Mesenteric fat pad (tissue), 1 donor: ENCODE results near the gene SLC26A5. TPM values are rescaled to one million over a fixed set of nuclear protein-coding genes. Genes with fewer than 3 reads are reported as not detected.
"Not testable (repeated sequence)": the region's sequence is repeated elsewhere in the genome, so short reads cannot be mapped to it uniquely, and the experiment has no call there.

Experiments
- DNase-seq: peaks from one replicate; pipeline ENCODE4 v3.0.0-alpha.2; 2020; ENCODE audit warnings: low spot score
- long read RNA-seq: library from polyadenylated mRNA; unstranded; transcript quantifications from one replicate; pipeline ENCODE4 v2.0.0, GENCODE V29; 2020
- total RNA-seq: library from RNA; stranded (reverse); fragmentation: NEBNext Ultra II Directional; extraction: Animal tissue kit (Norgen Biotek cat#: 25700); gene quantifications from one replicate; pipeline ENCODE4 v1.2.1, GENCODE V29; 2021
- donor health status: DM: yes; HTN: yes; CAD: no.

Gene SLC26A5, protein sequence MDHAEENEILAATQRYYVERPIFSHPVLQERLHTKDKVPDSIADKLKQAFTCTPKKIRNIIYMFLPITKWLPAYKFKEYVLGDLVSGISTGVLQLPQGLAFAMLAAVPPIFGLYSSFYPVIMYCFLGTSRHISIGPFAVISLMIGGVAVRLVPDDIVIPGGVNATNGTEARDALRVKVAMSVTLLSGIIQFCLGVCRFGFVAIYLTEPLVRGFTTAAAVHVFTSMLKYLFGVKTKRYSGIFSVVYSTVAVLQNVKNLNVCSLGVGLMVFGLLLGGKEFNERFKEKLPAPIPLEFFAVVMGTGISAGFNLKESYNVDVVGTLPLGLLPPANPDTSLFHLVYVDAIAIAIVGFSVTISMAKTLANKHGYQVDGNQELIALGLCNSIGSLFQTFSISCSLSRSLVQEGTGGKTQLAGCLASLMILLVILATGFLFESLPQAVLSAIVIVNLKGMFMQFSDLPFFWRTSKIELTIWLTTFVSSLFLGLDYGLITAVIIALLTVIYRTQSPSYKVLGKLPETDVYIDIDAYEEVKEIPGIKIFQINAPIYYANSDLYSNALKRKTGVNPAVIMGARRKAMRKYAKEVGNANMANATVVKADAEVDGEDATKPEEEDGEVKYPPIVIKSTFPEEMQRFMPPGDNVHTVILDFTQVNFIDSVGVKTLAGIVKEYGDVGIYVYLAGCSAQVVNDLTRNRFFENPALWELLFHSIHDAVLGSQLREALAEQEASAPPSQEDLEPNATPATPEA
- 0.19 TPM for total RNA-seq
- long read RNA-seq, partial matches to known transcripts: 1 of 1 reads
- long read RNA-seq, other reads (novel, unspliced or antisense): 0 of 1 reads

DNA sequence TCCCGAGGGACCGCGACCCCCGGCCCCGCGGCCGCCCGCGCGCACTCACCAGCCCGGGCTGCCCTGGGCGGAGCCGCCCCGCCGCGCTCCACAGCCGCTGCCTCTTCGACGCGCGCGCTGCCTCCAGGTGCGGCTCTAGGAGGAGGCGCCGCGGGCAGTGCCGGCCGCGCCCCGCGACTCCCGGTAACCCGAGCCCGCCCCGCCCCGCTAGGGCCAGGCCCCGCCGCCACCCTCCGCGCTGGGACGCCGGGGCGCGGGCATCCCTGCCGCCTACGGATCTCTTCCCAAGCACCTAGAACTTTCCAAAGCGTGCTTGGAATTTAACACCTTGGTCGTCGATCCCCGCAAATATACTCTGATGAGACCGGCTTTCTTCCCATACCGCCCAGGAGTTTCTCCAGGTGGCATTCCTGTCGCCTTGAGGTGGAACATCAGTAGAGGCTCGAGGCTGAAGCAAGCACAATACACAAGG lies at the start of gene SLC26A5:
TSS of gene SLC26A5 (minus strand) at position 159 of the 472 bp plus-strand sequence. CDS start 24,693 bp downstream, outside the sequence.
- no peak for DNase-seq

DNA sequence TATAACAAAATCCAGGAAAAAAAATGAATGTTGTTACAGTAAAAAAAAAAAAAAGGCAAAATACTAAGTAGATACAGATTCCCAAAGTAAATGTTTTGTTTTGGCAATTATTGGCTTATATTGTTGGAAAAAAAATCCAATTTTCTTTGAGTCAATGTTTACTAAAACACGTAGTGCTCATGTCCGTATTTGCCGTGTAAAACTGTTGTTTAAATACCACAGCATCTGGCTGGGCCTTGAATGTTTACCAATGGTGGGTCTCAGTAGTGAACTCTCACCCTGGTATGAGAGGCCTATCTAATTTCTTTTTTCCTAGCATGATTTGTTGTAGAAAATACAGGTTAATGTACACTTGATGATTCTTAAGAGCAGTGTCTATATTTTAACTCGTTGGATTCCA lies 41.4 kb upstream of the SLC26A5 start:
- DNase-seq: no peak

DNA sequence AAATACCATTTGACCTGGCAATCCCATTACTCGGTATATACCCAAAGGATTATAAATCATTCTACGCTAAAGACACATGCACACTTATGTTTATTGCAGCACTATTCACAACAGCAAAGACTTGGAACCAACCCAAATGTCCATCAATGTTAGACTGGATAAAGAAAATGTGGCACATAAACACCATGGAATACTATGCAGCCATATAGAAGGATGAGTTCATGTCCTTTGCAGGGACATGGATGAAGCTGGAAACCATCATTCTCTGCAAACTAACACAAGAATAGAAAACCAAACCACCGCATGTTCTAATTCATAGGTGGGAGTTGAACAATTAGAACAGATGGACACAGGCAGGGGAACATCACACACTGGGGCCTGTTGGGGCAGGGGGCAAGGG lies 40.9 kb upstream of the SLC26A5 start:
- not testable (repeated sequence) for DNase-seq

DNA sequence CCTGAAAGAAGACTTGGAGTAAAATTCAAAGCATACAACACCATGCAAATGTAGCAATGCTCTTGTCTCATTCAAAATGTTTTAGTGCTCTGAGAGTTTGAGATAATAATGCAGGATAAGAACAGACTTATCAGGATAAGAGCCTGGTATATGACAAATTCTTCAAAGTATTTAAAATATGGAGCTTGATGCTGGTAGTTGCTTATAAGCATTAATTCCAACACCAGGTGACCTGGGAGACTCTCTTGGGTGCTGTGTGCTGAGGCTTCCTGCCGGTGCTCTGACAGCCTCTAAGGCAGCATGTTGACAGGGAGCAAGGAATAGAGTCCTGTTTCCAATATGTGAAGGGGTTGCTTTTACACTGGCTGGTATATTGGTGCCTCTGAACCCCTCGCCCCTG lies 34.8 kb upstream of the SLC26A5 start:
- no peak for DNase-seq

DNA sequence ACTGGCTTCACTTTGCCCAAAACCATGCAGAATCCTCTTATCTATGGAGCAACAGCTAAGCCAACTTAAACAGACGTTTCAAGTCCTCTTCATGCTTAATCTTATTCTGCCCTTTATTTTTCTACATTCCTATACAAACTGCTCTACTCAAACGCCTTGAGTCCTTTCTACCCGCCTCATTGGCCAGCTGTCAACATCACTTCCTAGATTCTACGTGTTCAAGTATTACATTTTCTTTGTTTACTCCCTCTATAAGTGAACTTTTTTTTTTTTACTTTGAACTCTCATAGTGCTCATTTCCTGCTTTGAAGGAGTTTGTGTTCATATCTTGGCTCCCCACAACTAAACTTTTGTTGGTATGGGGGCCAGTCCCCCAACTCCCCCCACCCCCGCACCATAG lies 28.9 kb upstream of the SLC26A5 start:
- no peak for DNase-seq

DNA sequence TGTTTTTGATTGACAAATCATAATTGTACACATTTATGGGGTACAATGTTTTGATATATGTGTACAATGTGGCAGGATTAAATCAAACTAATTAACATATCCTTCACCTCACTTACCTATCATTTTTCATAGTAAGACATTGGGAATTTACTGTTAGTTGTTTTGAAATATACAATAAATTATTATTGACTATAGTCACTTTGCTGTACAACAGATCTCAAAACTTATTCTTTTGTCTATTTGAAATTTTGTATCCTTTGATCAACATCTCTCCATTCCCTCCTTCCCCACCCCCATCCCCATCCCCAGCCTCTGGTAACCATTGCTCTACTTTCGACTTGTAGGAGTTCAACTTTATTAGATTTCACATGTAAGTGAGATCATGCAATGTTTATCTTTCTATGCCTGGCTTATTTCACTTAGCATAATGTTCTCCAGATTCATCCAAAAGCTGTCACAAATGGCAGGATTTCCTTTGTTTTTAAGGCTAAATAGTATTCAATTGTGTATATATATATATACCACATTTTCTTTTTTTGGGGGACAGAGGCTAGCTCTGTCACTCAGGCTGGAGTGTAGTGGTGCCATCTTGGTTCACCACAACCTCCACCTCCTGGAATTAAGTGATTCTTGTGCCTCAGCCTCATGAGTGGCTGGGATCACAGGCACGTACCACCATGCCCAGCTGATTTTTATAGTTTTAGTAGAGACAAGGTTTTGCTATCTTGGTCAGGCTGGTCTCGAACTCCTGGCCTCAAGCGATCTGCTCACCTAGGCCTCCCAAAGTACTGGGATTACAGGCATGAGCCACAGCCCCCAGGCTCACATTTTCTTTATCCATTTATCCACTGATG lies 23.3 kb upstream of the SLC26A5 start:
- no peak for DNase-seq

DNA sequence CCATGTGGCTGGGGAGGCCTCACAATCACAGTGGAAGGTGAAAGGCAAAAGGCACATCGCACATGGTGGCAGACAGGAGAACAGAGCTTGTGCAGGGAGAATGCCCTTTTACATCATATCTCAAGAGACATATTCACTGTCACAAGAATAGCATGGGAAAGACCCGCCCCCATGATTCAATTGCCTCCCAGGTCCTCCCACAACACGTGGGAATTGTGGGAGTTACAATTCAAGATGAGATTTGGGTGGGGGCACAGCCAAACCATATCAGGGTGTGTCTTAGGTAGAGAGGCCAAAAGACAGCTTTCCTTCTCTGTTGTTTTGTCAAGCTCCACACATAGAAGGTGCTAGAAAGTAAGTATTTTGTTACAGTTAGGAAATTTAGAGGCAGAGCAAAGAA lies 20.8 kb upstream of the SLC26A5 start:
- DNase-seq: no peak

DNA sequence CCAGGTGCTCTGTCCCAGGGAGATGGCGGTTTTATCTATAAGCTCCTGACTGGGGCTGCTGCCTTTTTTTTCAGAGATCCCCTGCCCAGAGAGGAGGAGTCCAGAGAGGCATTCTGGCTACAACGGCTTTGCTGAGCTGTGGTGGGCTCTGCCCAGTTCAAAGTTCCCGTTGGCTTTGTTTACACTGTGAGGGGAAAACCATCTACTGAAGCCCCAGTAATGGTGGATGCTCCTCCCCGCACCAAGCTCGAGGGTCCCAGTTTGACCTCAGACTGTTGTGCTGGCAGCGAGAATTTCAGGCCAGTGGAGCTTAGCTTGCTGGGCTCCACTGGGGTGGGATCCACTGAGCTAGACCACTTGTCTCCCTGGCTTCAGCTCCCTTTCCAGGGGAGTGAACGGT lies 16.4 kb upstream of the SLC26A5 start:
- no peak for DNase-seq

DNA sequence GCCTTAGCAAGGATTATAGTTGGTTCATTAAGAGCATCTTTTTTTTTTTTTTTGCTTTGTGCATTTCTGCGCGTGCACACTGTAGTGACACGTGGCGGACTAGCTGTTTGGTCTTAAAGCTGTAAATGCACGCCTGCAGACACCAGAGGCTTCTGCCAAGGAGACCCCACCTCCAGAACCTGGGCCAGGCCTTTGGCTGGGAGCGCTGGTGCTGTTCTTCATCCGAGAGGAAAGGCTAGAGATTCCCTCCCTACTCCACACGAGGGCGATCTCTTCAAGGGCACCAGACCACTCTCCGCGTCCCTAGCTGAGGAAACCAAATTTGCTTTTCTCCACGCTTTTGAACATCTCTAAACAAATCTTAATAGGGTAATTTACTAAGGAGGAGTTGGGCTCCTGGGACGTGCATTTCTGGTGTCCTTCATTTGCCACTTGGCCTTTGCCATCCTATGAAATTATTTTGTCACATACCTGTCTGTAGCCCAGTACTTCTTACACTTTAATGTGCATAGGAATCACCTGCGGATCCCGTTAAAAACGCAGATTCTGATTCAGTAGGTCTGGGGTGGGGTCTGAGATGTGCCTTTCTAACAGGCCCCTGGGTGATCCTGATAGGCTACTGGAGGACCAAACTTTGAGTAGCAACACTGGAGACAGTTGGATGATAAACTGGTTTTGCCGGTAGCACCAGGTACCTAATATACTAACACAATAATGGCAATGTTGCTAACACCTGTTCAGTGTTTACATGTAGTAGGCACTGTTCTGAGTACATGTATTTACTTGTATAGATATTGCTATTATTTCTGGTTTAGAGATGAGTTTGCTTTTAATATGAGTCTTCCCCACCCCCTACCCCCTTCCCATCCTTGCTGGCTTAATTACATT lies 1.3 kb upstream of the SLC26A5 start:
- no peak for DNase-seq

DNA sequence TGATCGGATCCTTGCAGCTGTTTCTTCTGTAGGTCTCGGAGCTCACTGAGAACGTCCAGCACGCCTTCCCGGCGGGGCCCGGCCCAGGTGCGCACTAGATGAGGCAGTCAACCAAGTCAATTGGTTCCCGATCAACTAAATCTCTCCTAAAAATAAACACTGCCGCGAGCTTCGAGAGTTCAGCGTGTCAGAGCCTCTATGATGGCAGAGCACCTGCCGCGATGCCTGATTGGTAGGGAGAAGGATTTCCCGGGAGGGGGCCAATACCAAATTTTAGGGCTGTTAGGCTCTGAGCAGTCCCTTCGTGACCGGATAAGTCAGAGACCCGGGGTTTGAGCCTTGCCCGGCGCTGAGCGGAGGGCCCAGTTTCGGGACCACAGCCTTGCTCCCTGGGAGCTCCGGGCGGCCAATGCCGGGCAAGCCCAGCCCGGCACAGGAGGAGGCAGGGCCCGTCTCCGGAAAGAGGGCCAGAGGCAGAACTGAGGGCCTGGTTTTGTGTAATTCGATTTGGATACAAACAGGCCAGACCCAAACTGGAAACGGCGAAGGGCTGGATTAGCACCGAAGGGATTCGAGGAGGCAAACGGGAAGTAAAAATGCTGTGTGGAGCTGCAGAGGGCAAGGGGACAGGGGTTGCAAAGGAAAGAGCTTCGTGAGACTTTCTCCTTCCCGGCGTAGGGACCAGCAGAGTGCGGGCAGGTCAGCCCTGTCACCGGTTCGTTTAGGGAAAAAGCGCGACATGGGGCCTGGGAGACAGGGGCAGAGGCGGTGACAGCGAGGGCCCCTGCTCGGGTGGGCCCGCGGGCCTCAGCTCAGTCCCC lies 569 bp downstream of the SLC26A5 start:
- DNase-seq: no peak

DNA sequence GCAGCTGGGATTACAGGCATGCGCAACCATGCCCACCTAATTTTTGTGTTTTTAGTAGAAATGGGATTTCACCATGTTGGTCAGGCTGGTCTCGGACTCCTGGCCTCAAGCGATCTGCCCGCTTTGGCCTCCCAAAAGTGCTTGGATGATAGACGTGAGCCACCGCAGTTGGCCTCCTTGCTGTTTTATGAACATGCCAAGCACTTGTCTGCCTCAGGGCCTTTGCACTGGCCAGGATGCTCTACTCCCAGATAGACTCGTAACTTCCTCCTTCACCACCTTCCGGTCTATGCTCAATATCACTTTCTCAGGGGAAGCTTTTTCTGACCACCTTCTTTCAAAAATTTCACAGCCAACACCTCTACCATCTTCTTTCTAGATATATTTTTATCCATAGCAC lies 6.3 kb downstream of the SLC26A5 start:
- DNase-seq: no peak

DNA sequence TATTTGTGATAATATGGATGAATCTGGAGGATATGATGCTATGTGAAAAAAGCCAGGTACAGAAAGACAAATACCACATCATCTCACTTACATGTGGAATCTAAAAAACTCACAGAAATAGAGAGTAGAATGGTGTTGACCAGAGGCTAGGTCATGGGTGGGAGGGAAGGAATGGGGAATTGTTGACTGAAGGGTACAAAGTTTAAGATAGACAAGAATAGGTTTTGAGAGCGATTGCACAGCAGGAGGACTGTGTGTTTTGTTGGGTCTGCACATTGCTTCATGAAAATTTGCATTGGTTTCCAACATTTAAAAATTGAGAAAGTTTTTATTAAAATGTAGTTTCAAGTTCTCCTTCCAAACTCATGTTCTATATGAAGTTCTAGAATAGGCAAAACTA lies 8.4 kb downstream of the SLC26A5 start:
- no peak for DNase-seq

DNA sequence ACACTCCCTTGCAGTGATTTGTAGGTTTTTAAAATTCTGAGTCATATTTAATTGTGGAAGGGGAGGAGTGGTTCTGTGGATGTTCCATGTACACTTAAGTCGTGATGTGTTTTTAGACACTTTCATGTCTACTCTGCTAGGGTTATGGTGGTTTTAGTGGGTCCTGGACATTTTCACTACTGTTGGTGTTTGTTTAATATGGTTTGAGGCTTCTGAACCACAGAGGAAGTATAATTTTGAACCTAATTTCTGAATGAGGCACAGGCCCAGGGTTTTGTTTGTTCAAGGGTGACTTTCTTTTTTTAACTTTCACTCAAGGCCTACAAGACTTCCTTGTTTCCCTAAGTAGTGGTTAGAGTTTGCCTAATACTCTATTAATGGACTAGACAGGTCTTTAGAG lies 13.3 kb downstream of the SLC26A5 start:
- DNase-seq: no peak

DNA sequence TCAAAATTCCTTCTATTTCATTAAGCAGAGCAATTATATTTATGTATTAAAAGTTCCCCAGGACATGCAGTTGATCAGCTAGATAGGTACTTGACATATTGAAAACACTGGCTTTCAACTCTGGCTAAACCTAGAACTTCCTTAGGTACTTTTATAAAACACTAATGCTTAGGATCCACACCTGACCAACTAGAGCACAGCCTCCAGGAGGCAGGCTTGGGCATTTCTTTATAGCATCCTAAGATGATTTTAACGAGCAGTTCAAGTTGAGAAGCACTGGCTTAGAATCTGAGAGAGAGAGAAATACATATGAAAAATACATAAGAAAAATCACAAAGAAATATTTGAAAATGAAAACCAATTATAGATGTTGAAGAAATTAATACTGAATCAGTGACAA lies 20.8 kb downstream of the SLC26A5 start:
- DNase-seq: no peak

DNA sequence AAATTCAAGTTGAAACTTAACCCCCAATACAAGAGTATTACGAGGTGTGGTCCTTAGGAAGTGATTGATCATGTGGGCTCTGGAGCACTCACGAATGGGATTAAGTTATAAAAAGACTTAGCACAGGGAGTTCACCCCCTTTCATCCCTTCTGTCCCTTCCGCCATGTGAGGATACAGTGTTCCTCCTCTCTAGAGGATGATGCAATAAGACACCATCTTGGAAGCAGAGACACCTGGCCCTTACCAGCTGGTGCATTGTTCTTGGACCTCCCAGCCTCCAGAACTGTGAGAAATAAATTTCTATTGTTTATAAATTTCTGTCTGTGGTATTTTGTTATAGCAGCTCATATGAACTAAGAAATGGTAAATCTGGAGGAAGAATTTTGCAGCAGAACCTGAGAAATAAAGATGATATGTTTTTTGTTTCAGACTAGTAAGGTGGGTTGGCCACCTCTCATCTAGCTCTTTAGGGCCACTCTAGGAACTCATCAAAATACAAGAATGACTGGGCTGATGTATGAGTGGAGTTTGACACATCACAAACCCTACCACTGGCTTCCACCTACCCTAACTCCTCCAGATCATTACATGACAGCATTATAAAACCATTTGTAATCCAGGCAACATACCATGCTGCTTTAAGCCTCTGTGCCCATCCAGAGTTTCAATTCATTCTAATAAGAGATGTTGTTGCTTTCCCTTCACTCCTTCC lies 22.4 kb downstream of the SLC26A5 start:
- DNase-seq: no peak

DNA sequence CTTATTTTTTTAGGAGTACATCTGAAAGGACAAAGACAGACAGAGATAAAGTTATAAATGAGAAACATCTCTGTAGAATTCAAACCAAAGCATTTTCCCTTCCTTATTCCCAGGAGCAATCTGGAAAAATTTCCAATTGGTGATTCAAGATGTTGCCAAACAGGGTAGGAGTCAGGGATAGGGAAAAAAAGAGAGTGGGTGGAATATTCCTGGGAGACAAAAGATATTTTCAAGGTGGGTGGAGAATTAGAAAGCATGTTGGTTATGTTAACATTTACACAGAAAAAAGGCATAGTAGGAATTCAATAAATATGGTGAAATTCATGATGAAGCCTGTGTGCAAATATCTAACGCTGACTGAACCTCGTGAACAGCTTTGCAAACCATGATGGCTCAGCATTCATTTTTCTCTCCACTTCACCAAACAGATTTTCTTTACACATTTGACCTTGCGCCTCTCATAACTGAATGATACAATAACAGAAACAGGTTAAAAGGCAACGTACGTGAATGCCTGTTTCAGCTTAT lies 25.1 kb downstream of the SLC26A5 start:
- DNase-seq: no peak

DNA sequence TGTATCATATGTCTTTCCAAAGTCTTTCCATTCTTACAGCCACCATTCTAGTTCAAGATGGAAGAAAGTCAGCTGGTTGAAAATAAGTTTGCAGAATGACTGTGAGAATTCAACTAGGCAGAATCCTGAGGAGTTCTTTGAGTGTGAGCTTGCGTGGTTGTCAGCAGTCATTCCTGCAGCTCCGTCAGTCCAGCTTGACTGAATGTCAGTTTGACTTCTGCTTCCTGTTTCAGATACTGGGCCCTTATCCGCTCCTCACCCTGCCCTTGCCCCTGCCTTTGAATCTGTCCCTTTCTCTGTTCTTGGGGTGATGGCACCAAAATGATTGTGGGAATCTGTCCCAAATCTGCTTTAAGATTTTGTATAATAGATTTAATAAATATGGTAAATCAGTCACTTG lies 27.8 kb downstream of the SLC26A5 start:
- DNase-seq: no peak

DNA sequence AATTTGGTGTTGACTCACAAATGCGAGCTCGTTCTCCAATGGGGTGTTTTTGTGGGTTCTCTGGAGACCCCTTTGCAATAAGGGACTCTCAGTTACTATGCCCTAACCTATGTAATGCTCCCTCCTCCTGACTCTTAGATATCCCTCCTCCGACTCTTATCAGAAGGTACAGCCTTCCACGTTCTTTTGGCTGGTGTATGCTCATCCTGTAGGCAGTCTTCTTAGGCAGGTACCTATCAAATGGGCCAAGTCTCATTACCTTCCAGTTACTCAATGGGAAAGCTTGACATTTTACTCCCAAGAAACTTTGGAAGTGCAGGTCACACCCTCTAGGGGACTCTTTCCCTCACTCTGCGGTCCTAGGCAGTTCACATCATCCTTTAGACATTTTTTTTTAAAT lies 32.6 kb downstream of the SLC26A5 start:
- no peak for DNase-seq

DNA sequence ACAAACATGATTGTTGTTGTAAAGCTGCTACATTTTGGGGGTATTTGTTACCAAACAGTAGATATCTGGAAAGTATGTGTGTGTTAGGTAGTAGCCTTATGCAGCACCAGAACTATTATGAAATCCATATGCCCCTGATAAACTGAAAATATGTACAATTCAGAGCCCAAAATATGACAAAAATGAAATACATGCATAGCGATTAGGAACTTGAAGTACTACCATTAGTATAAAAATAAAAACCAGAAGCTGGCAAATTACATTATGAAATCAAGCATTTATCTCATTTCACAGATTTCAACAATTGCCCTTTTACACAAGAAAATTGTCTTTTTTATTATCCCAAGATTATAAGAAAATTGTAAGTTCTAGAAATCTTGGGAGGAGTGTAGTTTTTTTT lies 33.9 kb downstream of the SLC26A5 start:
- no peak for DNase-seq
